T47D (cell line): ENCODE measurements around the gene RHBDL1.

Experiments
- DNase-seq, 2 experiments: peaks; one replicate each; pipeline versions ENCODE4 v3.0.0 to v3.0.0-alpha.2; 2011 to 2012; ENCODE audit warnings: low read depth in 1 of 2, low spot score in 1 of 2
- JUND ChIP-seq: IDR thresholded peaks from 2 replicates; pipeline ENCODE4 v1.6.1; 2012; ENCODE audit warnings: low read depth
- in situ Hi-C: cut with HindIII; loops from 2 replicates; pipeline ENCODE4 v1.10.0; 2016; ENCODE audit warnings: low sequenced_read_pairs, low pct_unique_long_range_greater_than_20kb

Gene RHBDL1

DNA sequence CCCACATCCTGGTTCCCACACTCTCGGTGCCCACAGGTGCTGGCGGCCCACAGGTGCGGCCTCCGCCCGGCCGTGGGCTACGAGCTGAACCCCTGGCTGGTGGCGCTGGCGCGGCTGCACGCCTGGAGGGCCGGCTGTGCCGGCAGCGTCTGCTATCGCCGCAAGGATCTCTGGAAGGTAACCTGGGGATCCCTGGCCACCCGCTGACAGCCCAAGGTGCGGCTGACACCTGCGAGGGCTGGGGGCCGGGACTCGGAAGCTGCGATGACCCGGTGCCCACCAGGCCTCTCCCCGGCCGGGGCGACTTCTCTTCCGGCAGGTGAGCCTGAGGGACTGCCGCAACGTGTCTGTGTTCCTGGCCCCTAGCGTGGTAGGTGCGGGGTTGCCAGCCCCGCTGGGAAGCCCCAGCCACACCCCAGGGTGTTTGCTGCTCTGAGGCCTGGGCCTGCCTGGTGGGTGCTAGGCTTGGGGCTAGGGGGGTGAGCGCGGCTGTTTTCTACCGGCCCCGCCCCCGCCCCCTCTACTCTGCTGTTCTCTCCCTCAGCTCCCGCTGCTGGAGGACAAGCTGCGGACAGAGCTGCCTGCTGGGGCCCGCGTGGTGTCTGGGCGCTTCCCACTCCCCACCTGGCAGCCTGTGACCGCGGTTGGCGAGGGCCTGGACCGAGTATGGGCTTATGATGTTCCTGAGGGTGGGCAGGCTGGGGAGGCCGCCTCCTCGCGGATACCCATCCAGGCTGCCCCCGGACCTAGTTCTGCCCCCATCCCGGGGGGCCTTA, 46.5 kb downstream of the RHBDL1 start:
- in situ Hi-C loops, result loop anchor here (25.0 kb wide), 1 partner anchor 265 kb away; the partner anchor contains the start of gene SOX8
- TF ChIP-seq JUND, result no peak
- DNase-seq, result no peak

GRCh38 chr16:722835-723633, 47.6 kb downstream of the RHBDL1 start:
- in situ Hi-C loops, result loop anchor here (25.0 kb wide), 1 partner anchor 264 kb away; the partner anchor contains the start of gene SOX8
- no peak for DNase-seq
- no peak for TF ChIP-seq JUND

DNA sequence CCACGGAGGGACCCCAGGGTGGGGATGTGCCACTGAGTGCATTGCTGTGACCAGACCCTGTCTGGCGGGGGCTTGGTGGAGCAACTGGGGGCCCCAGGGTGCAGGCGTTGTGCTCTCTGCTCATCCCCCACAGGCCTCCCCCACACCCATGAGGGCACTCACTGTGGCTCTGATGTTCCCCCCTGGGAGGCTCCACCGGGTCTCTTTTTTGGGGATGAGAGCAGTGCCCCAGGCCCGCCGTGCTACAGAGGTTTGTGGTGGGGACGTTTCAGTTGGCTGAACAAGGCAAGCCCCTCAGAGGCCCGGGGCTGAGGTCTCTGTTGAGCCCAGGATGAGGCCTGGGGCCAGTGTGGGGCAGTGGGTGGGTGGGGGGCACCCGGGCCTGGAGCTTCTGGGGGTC, 48.2 kb downstream of the RHBDL1 start:
- in situ Hi-C loops, result loop anchor here (25.0 kb wide), 1 partner anchor 264 kb away; the partner anchor contains the start of gene SOX8
- no peak for DNase-seq
- TF ChIP-seq JUND, result no peak

DNA sequence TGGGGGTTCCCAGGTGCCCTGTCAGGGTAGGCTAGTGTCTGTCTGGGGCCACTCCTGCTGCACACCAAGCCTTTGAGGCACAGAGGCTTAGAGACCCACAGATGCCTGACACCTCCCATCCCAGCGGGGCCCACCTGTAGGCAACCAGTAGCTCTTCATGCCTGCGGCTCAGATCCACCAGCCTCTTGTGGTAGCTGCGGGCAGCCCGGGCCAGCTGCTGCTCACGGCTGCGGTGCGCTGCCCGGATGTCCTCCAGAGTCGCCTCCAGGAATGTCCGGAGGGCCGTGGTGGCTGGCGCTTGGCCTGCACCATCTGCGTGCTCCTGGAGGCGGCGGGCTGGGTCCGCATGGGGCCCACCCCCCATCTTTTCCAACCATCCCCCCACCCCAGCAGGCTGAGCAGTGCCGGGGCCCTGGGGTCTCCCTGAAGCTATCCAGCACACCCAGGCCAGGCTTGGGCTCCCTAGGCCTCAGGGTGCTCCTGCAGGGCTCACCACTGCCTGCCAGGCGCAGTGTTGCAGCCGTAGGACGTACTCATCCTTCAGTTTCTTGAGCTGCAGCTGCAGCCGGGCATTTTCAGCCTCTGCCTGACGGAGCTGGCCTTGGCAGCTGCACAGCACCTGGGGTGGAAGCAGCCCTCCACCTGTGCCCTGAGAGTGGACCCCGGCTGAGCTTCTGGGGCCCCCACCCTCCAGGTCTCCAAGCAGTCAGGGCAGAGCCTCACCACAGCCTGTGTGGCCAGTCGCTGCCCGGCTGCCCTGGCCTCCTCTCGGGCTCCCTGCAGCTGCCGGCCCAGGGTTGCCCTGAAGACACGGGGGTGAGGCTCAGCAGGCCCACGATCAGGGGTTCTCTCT, 48.9 kb downstream of the RHBDL1 start:
- no peak for DNase-seq
- TF ChIP-seq JUND, result no peak
- in situ Hi-C loops, result loop anchor here (25.0 kb wide), 1 partner anchor 263 kb away; the partner anchor contains the start of gene SOX8

- DNase-seq, result no peak
- no peak for TF ChIP-seq JUND
- in situ Hi-C loops, result no loop called here
Measured at GRCh38 chr16:725041-725376, 49.5 kb downstream of the RHBDL1 start.

GRCh38 chr16:725463-726187, 50.2 kb downstream of the RHBDL1 start:
- in situ Hi-C loops, result no loop called here
- DNase-seq, result no peak
- no peak for TF ChIP-seq JUND

DNA sequence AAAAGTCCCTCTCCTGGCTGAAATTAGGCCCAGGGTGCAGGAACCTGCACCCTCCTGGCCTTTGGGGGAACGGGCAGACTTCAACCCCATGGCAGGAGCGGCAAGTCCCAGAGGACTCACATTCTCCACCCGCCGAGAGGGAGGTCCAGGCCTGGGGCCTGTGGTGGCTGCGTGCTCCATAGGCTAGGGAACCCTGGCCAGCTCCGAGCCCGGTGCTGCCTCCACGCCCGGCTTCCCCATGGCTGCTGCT, 50.6 kb downstream of the RHBDL1 start:
- TF ChIP-seq JUND, result no peak
- no peak for DNase-seq
- in situ Hi-C loops, result no loop called here

- in situ Hi-C loops, result no loop called here
- TF ChIP-seq JUND, result no peak
- DNase-seq, result peak; percentile 79 to 84
Measured at GRCh38 chr16:726438-727290, 51.2 kb downstream of the RHBDL1 start, which contains the start of the genes CCDC78 and HAGHL. Gene CCDC78, minus strand, starts transcription at chr16:726443. Its CDS starts 76 bp downstream, at chr16:726367. Gene HAGHL, plus strand, starts transcription at chr16:727106. Its CDS starts 404 bp downstream, at chr16:727510.

DNA sequence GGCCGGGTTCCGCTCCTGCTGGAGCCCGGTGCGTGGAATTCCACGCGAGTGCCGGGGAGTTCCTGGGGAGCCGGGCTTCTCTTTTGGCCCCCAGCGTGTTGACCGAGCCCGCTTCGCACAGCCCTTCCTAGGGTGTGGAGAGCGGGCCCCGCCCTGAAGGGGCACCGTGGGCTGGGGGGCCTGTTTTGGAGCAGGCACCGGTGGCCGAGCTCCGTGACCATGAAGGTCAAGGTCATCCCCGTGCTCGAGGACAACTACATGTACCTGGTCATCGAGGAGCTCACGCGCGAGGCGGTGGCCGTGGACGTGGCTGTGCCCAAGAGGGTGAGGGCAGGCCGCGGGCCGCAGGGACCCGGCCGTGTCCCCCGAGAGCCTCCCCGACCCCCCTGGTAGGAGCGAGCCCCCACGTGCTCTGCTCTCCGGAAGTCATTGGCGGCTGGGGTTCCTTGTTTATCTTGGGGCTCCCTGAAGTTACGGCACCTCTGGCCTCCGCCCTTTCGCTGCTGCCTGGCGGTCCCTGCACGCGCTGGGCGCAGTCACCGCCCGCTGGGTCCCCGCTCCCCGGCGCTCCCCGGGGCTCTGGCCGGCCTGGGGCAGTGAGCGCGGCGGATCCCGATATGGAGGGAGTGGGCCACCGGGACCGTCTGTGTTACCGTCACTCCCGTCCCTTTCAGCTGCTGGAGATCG, 52.0 kb downstream of the RHBDL1 start:
- TF ChIP-seq JUND, result no peak
- no peak for DNase-seq
- in situ Hi-C loops, result no loop called here
